Gastrocnemius medialis (tissue), 4 donors: ENCODE results near the gene KCNMB4.

Experiments used
- CTCF ChIP-seq, 5 experiments: fragments of 450-650 bp in 3 of 5; fragments of 200-600 bp in 2 of 5; sonication (generic) in 2 of 5; IDR thresholded peaks in 4 of 5; conservative IDR thresholded peaks in 1 of 5; 1 replicate in 4 of 5; 2 replicates in 1 of 5; pipeline ENCODE4 v1.5.1; 2016 to 2019; ENCODE audit warnings: antibody characterized with exemption in 5 of 5, mild to moderate bottlenecking in 3 of 5, moderate library complexity in 3 of 5
- POLR2A ChIP-seq, 2 donors: fragments of 450-650 bp; IDR thresholded peaks; one replicate each; pipeline ENCODE4 v1.6.1; 2017; ENCODE audit warnings: antibody characterized with exemption in 2 of 2, mild to moderate bottlenecking in 2 of 2, moderate library complexity in 2 of 2

GRCh38 chr12:70365398-70365647, 767 bp upstream of the KCNMB4 start:
- TF ChIP-seq POLR2A (IDR thresholded peaks at IDR 0.05) (no peak), CTCF (IDR thresholded peaks at IDR 0.05 in 4 of 5, conservative IDR thresholded peaks at IDR 0.05 in 1 of 5) (no peak)
